GM21447 (cell line): ENCODE measurements around the gene SELENOM.
A peak's percentile ranks its signal among the peaks of the same experiment; 100 is the strongest.
"Not testable (repeated sequence)": the region's sequence is repeated elsewhere in the genome, so short reads cannot be mapped to it uniquely, and the experiment has no call there.

Experiments
- ATAC-seq: cut with Tn5 transposase; IDR thresholded peaks from one replicate; pipeline ENCODE4 v1.9.1; 2021; ENCODE audit not compliant: unreplicated experiment

SELENOM gene

GRCh38 chr22:31134688-31135087 is 27.3 kb upstream of the SELENOM start:
- no peak for ATAC-seq

DNA sequence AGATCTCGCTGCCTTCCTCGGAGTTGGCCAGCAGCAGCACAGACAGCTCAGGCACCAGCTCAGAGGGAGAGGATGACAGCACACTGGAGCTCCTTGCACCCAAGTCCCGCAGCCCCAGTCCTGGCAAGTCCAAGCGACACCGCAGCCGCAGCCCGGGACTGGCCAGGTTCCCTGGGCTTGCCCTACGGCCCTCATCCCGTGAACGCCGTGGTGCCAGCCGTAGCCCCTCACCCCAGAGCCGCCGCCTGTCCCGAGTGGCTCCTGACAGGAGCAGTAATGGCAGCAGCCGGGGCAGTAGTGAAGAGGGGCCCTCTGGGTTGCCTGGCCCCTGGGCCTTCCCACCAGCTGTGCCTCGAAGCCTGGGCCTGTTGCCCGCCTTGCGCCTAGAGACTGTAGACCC is 26.5 kb upstream of the SELENOM start:
- ATAC-seq, result no peak

- ATAC-seq, result no peak
Measured at GRCh38 chr22:31130873-31131272, 23.5 kb upstream of the SELENOM start.

DNA sequence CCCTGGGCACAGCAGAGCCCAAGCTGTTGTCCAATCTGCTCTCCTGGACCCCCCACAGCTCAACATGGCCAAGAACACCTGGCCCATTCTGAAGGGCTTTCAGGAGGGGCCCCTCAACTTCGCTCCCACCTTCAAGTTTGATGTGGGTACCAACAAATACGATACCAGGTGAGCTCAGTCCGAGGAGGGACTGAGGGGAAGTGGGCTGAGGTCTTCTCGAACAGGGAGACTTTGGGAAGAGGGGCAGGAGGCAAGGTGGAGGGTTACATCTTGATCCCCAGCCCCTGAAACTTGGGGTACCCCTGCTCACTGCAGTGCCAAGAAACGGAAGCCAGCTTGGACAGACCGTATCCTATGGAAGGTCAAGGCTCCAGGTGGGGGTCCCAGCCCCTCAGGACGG is 20.8 kb upstream of the SELENOM start:
- no peak for ATAC-seq

- ATAC-seq, result no peak
Measured at GRCh38 chr22:31127181-31127772, 19.9 kb upstream of the SELENOM start.

GRCh38 chr22:31126869-31127175 is 19.5 kb upstream of the SELENOM start:
- no peak for ATAC-seq

- no peak for ATAC-seq
Measured at GRCh38 chr22:31126128-31126868, 18.9 kb upstream of the SELENOM start.

- ATAC-seq, result no peak
Measured at GRCh38 chr22:31125521-31126117, 18.3 kb upstream of the SELENOM start.

DNA sequence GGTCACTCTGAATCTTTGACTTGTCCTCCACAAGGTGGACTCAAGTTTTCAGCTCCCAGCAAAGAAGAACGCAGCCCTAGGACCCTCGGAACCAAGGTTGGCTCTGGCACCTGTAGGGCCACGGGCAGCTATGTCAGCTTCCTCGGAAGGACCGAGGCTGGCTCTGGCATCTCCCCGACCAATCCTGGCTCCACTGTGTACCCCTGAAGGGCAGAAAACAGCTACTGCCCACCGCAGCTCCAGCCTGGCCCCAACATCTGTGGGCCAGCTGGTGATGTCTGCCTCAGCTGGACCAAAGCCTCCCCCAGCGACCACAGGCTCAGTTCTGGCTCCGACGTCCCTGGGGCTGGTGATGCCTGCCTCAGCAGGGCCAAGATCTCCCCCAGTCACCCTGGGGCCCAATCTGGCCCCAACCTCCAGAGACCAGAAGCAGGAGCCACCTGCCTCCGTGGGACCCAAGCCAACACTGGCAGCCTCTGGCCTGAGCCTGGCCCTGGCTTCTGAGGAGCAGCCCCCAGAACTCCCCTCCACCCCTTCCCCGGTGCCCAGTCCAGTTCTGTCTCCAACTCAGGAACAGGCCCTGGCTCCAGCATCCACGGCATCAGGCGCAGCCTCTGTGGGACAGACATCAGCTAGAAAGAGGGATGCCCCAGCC is 17.6 kb upstream of the SELENOM start:
- no peak for ATAC-seq

DNA sequence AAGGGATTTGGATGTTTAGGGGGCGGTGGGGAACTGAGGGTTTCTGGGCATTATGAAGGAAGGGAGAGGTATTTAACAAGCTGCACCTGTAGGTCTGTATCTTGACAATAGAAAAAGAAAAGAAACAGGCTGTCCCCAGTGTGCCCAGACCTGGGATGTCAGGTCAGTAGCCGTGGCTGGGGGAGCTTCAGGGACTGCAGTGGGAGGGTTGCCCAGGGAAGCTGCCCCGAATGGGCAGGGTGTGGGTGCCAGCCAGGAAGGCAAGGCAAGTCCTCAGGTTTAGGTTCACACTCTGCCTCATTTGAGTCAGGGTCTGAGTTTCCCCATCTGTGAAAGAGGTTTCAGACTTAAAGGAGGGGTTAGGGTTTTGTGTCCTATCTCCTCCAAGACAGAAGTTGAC is 16.9 kb upstream of the SELENOM start:
- no peak for ATAC-seq

GRCh38 chr22:31123292-31123602 is 15.9 kb upstream of the SELENOM start:
- no peak for ATAC-seq

- no peak for ATAC-seq
Measured at GRCh38 chr22:31122532-31123291, 15.3 kb upstream of the SELENOM start, which contains the start of gene INPP5J. TSS of gene INPP5J (plus strand) at chr22:31122966. CDS start at chr22:31123015, 49 bp downstream.

DNA sequence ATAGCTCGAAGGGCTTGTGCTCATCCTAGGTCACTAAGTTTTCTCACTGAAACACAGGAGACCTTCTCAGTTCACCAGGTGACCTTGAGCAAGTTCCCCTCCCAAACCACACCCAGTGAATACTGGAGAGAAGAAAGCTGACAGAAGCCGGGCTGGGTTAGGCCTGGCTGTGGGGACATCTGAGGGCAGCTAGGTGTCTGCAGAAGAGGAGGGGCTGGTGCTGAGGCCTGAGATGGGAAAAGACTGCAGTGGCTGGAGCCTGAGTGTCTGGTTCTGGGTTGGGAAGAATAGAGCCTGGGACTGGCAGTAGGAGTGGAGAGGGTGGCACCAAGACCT is 14.8 kb upstream of the SELENOM start:
- no peak for ATAC-seq

DNA sequence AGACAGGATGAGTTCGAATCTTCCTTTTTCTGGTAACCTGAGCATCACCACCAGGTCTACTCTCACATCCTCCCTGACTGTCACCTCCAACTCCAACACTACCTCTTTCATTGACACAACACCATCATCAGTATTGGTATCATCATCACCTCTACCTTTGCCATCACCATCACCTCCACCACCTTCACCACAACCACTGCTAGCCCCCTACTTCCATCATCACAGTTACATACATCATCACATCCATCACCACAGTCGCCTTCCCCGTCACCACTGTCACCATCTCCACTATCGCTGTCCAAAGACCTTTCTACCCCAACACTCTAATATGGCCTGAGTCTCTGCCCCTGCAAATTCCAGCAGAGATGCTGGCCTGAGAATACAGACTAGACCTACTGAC is 14.0 kb upstream of the SELENOM start:
- ATAC-seq, result no peak

- ATAC-seq, result no peak
Measured at GRCh38 chr22:31120642-31121041, 13.3 kb upstream of the SELENOM start.

GRCh38 chr22:31120230-31120629 is 12.9 kb upstream of the SELENOM start:
- no peak for ATAC-seq

- ATAC-seq, result no peak
Measured at GRCh38 chr22:31119026-31119717, 11.8 kb upstream of the SELENOM start.

- ATAC-seq, result no peak
Measured at GRCh38 chr22:31118046-31118820, 10.9 kb upstream of the SELENOM start.

GRCh38 chr22:31112547-31113091 is 5.3 kb upstream of the SELENOM start:
- ATAC-seq, result not testable (repeated sequence)

DNA sequence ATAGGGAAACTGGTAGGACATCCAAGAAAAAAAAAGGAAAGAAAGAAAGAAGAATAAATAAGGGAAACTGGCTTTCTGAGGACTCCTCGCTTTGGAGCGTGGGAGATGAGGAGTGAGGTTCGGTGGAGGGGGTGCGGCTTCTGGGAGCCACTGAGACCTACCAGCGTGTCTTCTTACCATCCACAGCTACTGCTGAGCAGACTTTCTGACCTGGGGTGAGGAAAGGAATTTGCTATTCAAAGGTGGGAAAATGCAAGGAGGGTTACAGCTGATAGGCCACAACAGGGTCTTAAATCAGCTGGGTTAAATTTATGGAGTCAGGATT is 488 bp upstream of the SELENOM start:
- ATAC-seq, result peak; percentile 22
